ENCODE measurements around the gene CCDC183. TPM values are rescaled to one million over a fixed set of nuclear protein-coding genes. Genes with fewer than 3 reads are reported as not detected.
"Not testable (repeated sequence)": the region's sequence is repeated elsewhere in the genome, so short reads cannot be mapped to it uniquely, and the experiment has no call there.

CCDC183 gene
- total RNA-seq, 1 donor from 2014 or later: under 0.01 TPM

DNA sequence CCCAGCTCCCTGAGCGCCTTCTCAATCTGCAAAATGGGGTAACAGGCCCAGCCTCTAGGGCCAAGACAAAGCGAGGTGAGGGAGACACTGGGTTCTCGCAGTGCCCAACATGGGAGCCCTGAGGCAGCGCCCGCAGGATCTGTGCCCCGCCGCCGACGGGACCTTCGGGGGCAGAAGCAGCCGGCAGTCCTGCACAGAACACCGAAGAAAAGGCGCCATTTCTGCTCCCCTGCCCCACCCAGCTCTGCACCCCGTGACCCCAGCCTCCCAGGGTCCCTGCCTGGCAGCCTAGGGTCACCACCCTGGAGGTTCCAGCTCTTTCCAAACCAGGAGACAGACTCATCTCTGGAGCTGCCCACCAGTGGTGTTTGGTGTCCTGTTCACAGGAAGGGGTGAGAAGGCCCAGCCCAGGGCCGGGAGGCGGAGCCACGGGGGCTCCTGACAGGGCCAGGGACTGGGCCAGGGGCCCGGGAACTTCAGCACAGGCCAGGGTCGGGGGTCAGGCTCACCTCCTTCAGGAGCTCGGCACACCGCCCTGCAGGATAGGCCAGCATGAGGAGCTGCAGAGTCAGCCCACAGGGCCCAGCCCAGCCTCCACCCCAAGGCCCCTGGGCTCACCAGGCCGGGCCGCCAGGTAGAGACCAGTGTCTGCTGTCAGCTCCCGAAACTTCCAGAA, 41.4 kb upstream of the CCDC183 start:
- TF ChIP-seq, protein P1, sequence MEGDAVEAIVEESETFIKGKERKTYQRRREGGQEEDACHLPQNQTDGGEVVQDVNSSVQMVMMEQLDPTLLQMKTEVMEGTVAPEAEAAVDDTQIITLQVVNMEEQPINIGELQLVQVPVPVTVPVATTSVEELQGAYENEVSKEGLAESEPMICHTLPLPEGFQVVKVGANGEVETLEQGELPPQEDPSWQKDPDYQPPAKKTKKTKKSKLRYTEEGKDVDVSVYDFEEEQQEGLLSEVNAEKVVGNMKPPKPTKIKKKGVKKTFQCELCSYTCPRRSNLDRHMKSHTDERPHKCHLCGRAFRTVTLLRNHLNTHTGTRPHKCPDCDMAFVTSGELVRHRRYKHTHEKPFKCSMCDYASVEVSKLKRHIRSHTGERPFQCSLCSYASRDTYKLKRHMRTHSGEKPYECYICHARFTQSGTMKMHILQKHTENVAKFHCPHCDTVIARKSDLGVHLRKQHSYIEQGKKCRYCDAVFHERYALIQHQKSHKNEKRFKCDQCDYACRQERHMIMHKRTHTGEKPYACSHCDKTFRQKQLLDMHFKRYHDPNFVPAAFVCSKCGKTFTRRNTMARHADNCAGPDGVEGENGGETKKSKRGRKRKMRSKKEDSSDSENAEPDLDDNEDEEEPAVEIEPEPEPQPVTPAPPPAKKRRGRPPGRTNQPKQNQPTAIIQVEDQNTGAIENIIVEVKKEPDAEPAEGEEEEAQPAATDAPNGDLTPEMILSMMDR (IDR thresholded peaks at IDR 0.05; ENCODE audit: insufficient read depth, low read length, severe bottlenecking): no peak
- FAIRE-seq (no peak), DNase-seq (ENCODE audit: low read depth) (no peak)
- Histone ChIP-seq H3K36me3 (ENCODE audit: control insufficient read depth, insufficient read depth, low read length) (no peaks in the 10 kb centered on the region), H3K27me3 (ENCODE audit: control insufficient read depth, insufficient read depth, low read length) (no peaks in the 10 kb centered on the region), H3K4me3 (ENCODE audit: low read depth, low read length) (no peak overlapping the region)

DNA sequence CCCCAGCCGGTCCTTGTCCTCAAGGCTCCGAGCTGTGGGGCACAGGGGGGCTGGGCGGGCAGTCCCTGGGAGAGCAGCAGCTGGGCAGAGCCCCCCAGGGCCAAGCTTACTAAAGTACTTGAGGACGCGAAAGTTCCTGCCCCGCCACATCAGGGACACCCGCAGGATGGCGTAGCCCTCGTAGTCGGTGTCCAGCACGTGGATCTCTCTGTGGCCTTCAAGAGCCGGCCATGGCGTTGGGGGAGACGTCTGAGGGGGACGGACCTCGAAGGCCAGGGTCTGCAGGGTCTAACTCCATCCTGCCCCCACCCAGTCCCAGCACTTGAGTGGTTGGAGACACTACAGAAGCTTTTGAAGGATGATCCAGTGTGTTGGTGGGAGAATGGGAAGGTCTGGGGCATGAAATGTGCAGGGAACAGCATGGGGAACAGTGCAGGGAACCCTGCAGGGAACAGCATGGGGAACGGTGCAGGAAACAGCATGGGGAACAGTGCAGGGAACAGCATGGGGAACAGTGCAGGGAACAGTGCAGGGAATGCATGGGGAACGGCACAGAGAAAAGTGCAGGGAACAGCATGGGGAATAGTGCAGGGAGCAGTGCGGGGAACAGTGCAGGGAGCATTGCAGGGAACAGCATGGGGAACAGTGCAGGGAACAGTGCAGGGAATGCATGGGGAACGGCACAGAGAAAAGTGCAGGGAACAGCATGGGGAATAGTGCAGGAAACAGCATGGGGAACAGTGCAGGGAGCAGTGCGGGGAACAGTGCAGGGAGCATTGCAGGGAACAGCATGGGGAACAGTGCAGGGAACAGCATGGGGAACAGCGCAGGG, 40.6 kb upstream of the CCDC183 start:
- peak; percentile 99 for FAIRE-seq
- not testable (repeated sequence) for H3K36me3 ChIP-seq (ENCODE audit: control insufficient read depth, insufficient read depth, low read length); H3K27me3 ChIP-seq (ENCODE audit: control insufficient read depth, insufficient read depth, low read length); H3K4me3 ChIP-seq (ENCODE audit: low read depth, low read length); DNase-seq (ENCODE audit: low read depth)

DNA sequence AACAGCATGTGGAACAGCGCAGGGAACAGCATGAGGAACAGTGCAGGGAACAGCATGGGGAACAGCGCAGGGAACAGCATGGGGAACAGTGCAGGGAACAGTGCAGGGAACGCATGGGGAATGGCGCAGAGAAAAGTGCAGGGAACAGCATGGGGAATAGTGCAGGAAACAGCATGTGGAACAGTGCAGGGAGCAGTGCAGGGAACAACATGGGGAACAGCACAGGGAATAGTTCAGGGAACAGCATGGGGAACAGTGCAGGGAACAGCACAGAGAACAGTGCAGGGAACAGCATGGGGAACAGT, 40.1 kb upstream of the CCDC183 start:
- no peaks in the 10 kb centered on the region for H3K27me3 ChIP-seq (ENCODE audit: control insufficient read depth, insufficient read depth, low read length)
- FAIRE-seq: no peak

DNA sequence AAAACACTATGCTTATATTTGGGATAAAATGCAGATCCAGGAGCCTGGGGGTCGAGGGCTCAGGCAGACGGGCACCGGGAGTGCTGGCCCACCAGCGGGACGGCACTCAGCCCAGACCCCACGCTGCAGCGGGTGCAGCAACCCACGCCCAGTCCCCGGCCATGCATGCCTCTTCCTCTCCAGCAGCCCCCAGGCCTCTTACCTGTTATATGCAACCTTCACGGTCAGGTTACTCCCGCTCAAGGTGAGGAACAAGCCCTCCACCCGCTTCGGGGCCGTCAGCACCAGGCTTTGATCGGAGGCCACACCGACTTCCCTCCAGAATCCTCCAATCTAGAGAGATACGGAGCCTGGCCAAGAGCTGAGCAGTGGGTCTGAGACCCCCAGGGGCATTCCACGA, 39.3 kb upstream of the CCDC183 start:
- no peak for DNase-seq (ENCODE audit: low read depth)
- Histone ChIP-seq H3K4me3 (ENCODE audit: low read depth, low read length) (no peak overlapping the region), H3K36me3 (ENCODE audit: control insufficient read depth, insufficient read depth, low read length) (no peaks in the 10 kb centered on the region), H3K27me3 (ENCODE audit: control insufficient read depth, insufficient read depth, low read length) (no peaks in the 10 kb centered on the region)
- TF ChIP-seq, protein P1 (IDR thresholded peaks at IDR 0.05; ENCODE audit: insufficient read depth, low read length, severe bottlenecking): no peak
- no peak for FAIRE-seq

More for the DNA sequence above, 40.1 kb upstream of the CCDC183 start:
- TF ChIP-seq, protein P1 (IDR thresholded peaks at IDR 0.05; ENCODE audit: insufficient read depth, low read length, severe bottlenecking): no peak
- Histone ChIP-seq H3K4me3 (ENCODE audit: low read depth, low read length) (no peak overlapping the region), H3K36me3 (ENCODE audit: control insufficient read depth, insufficient read depth, low read length) (no peaks in the 10 kb centered on the region)
- DNase-seq (ENCODE audit: low read depth): no peak

DNA sequence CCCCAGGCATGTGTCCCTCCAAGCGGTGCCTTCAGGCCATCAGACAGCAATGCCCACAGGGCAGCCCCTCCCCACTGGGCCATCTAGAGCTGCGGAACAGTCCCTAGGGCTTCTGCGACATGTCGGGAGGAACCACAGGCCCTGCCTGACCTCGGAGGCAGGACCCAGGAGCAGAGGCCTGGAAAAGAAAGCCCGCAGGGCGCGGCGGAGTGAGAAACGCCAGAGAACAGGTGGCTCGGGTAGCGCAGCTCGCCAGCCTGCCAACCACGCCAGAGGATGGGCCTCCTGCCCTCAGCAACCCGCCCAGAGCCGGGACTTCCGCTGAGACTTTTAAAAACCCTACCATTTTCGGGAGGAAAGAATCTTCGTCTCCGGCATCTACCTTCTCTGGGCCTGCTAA, 38.8 kb upstream of the CCDC183 start:
- TF ChIP-seq, protein P1 (IDR thresholded peaks at IDR 0.05; ENCODE audit: insufficient read depth, low read length, severe bottlenecking): no peak
- no peaks in the 10 kb centered on the region for H3K36me3 ChIP-seq (ENCODE audit: control insufficient read depth, insufficient read depth, low read length)
- H3K4me3 ChIP-seq (ENCODE audit: low read depth, low read length): no peak overlapping the region
- FAIRE-seq (no peak), DNase-seq (ENCODE audit: low read depth) (no peak)
- H3K27me3 ChIP-seq (ENCODE audit: control insufficient read depth, insufficient read depth, low read length): no peaks in the 10 kb centered on the region

DNA sequence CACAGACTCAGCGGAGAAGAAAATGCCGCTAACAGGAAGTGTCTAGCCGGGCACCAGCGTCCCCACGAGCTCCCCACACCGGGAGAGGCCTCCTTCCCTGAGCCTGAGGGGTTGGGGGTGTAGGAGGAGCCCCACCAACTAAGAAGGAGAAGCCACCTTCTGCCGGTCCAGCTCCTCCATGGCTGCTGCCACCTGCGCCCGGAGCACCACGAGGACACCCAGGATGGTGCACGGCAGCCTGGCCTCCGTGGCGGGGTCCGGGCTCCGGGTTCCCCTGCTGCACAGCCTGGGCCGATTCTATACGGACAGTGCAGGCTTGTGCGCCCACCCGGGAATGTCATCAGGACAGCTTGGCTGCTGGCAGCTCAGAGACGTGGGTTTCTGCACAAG, 38.4 kb upstream of the CCDC183 start:
- no peaks in the 10 kb centered on the region for H3K27me3 ChIP-seq (ENCODE audit: control insufficient read depth, insufficient read depth, low read length)
- TF ChIP-seq, protein P1 (IDR thresholded peaks at IDR 0.05; ENCODE audit: insufficient read depth, low read length, severe bottlenecking): no peak
- FAIRE-seq (no peak), DNase-seq (ENCODE audit: low read depth) (no peak)
- H3K36me3 ChIP-seq (ENCODE audit: control insufficient read depth, insufficient read depth, low read length): no peaks in the 10 kb centered on the region
- no peak overlapping the region for H3K4me3 ChIP-seq (ENCODE audit: low read depth, low read length)
